Germinal center (tissue), 1 donor: Measurements from ENCODE around the gene KIF4A.
"Not testable (repeated sequence)": the region's sequence is repeated elsewhere in the genome, so short reads cannot be mapped to it uniquely, and the experiment has no call there.

ENCODE experiments used
- DNase-seq: peaks from one replicate; pipeline ENCODE4 v3.0.0; 2012; ENCODE audit warnings: mixed read lengths, low spot score

Gene KIF4A

GRCh38 chrX:70386235-70386634 lies 96.3 kb downstream of the KIF4A start:
- DNase-seq, result no peak

GRCh38 chrX:70398899-70399298 lies 109.0 kb downstream of the KIF4A start:
- DNase-seq, result no peak

DNA sequence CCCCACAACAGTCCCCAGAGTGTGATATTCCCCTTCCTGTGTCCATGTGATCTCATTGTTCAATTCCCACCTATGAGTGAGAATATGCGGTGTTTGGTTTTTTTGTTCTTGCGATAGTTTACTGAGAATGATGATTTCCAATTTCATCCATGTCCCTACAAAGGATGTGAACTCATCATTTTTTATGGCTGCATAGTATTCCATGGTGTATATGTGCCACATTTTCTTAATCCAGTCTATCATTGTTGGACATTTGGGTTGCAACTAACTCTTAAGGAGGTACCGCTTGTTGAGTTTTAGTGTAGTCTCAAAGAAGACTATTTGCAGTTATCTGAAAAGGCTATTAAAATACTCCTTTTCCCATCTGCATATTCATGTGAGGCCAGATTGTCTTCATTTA lies 110.3 kb downstream of the KIF4A start:
- not testable (repeated sequence) for DNase-seq

DNA sequence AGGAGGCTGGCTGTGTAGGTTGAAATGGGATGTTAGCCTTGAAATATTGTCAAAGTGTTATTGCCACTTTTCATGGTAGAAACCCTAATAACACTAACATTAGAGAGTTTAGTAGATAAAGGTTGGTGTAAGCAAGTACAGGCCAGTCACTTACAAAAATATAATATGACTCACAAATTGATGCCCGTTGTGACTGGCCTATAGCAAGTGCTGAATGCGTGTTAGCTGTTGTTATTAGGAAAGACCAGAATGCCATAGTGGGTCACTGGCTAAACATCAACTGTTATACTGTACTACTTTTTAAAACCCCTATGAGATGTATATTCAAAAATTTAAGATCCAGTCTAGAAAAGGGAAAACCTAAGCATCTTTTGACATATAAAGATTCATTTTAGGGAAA lies 112.8 kb downstream of the KIF4A start:
- no peak for DNase-seq

DNA sequence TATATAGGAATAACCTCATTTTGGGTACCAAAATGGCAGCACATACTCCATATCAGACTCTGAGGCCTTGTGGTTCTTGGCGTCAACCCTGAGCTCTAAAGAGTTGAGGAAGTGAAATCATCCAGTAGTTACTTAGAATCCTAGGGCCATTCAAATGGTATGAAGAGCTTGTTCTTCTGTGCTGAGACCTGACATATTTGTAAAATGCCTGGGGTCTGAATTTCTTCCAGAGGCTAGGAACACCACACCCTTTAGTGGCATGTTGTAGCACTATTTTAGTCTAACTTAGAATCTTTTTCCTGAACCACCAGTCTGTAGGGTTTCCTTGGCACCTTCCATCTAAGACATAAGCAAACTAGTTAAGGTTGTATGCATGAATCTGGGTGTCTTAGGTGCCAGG lies 115.1 kb downstream of the KIF4A start:
- no peak for DNase-seq

- DNase-seq, result no peak
These were observed 121.0 kb downstream of the KIF4A start for GRCh38 chrX:70410921-70411320.

GRCh38 chrX:70411475-70411874 lies 121.6 kb downstream of the KIF4A start:
- DNase-seq, result no peak

DNA sequence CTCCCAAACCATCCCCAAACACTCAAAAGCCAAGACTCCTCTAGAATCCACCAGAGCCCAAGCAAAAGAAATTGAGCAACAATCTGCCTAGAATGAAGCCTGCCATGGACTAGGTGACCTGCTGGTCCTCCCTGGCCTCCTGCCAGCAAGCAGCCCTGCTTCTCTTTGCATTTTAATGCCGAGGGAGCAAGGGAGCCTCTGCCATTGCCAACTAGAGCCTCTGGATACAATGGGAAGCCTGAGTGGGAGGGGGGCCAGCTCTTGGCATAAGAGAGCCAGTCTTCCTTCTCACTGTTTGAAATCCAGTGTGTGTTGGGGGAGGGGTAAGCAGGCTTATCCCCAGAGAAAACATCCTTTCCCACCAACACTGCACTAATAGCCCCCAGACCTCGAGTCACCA lies 131.7 kb downstream of the KIF4A start:
- DNase-seq, result no peak

DNA sequence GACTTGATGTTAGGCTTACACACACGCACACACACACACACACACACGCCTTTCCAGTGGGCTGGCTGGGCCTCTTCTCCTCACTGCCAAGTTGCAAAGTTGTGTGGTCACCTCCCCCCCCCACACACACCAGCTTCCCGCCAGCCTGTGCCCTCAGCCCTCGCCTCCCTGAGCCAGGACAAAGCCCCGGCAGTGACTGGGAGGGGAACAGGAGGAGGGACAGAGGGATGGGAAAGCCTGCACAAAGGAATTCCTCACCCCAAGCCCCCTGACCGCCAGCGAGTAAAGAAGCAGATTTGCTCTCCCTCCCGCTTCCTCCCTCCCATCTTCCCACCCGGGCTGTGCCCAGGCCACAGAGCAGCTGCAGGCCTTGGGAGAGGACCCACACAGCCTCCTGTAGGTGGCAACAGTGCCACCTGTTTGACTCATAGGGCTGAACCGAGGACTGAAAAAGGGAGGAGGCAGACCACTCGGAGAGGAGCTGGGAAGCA lies 133.0 kb downstream of the KIF4A start, which contains the start of gene GDPD2:
Gene GDPD2, plus strand, starts transcription at position 464 of the 491 bp plus-strand sequence. CDS start 1,671 bp downstream, outside the sequence.
- no peak for DNase-seq

- no peak for DNase-seq
These were observed 134.2 kb downstream of the KIF4A start for GRCh38 chrX:70423936-70424675.

DNA sequence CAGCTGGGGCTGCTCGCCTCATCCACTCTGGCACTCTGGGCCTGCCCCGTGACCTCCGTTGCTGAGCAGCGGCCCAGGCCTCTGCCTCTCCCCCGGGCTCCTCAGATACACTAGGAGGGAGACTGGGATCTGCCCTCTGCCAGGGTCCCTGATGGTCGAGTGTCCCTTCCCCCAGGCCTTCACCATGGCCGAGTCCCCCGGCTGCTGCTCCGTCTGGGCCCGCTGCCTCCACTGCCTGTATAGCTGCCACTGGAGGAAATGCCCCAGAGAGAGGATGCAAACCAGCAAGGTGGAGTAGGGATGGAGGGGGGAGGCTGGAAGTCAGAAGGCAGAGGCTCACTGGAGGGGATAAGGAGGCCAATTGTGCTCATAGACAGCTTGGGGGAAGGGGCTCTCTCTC lies 134.9 kb downstream of the KIF4A start:
- DNase-seq, result no peak

DNA sequence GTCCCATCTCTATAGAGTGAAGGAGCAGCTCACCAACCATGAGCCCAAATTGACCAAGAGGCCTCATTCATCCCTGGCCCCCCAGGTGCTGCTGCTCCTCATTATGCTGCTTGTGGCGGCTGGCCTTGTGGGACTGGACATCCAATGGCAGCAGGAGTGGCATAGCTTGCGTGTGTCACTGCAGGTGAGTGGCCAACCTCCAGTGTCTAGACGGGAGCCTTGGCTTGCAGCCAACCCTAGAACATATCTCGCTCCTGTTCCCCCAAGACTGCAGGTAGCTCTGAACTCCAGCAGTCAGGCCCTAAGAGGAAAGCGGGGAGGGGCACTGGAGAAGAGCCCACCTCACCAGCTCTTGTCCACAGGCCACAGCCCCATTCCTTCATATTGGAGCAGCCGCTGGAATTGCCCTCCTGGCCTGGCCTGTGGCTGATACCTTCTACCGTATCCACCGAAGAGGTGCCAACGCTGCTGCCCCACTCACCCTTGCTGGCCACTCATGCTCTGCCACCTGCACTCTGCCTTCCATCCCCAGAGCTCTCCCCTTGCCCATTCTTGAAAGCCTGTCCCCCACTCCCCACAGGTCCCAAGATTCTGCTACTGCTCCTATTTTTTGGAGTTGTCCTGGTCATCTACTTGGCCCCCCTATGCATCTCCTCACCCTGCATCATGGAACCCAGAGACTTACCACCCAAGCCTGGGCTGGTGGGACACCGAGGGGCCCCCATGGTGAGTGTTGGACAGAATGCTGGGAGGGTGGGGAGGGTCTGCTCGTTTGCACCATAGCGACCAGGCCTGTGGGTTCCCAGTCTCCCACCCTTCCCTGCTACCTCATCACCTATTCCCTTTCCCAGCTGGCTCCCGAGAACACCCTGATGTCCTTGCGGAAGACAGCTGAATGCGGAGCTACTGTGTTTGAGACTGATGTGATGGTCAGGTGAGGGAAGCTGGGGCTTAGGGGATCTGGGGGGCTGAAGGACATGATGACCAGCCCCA lies 136.7 kb downstream of the KIF4A start:
- DNase-seq, result no peak

GRCh38 chrX:70427365-70427764 lies 137.5 kb downstream of the KIF4A start:
- no peak for DNase-seq

DNA sequence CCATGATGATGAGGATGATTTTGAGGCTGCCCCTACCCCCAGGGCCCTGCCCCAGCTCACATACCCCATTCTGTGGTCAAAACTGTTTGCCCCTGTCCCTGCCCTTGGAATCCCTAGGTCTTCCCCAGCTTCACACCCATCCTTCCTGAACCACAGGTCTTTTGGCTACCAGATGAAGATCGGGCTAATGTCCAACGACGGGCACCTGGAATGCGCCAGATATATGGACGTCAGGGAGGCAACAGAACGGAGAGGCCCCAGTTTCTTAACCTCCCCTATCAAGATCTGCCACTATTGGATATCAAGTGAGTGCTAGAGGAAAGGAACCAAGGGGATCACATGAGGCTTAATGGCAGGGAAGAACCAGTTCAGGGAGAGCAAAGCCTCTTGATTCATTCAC lies 139.9 kb downstream of the KIF4A start:
- no peak for DNase-seq

DNA sequence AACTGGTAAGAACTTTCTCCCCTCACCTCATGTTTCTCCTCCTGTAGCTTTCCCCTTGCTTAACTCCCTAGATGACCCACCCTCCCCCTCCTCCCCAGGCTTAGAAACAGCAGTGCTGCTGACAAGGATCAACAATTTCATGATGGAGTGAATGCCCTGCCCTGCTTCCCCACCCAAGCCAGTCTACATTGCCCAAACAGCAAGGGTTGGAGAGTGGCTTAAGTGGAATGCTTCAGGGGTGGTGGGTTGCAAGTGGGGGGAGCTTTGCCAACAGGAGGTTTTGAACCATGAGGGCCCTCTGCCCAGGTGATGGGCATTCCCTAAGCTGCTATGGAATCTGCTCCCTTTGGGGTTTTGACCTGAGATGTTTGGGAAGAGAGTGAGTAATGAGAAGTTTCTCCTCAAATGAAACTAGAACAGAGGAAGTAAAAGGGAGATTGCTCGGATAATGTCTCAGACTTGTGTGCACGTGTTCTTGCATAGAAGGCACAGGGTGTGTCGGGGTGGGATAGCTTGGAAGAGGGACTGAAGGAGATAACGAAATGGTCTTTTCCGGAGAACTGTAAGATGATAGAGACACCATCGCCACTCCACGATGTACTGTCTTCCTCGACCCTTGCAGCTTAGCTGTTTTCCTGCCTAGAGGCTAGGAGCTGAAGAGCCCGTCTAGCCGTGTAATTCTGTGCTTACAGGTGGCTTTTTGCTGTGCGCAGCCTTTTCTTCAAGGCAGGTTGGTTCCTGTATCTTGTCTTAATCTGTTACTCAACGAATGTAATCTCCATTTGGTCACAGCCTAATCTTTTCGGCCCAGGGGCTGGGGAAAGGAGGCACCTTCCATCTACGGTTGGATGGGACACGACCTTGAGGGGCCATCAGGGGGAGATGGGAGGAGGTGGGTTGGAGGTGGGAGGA lies 143.3 kb downstream of the KIF4A start:
- DNase-seq, result no peak

DNA sequence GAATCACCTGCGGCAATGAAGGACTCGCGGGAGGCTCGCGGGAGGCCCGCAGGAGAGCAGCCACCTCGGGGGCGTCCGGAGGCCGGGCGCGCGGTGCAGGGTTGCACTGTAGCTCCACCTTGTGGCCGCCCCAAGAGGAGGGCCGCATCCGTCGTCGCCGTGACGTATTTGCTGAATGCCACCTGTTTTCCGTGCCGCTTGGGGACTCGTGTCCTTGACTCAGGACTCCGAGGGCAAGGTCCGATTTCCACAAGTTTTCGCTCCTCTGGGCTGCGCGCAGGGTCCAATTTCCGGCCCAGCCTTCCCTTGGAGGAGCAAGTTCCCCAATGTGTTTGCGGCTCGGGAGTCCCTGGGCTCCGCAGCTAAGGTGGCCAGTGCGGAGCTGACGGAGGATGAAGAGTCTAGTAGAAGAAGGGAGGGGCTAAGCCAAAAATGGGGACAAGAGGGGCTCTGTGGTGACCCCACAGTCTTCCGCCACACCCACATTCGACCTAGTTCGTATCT lies 144.0 kb downstream of the KIF4A start:
- peak; percentile 72 for DNase-seq

DNA sequence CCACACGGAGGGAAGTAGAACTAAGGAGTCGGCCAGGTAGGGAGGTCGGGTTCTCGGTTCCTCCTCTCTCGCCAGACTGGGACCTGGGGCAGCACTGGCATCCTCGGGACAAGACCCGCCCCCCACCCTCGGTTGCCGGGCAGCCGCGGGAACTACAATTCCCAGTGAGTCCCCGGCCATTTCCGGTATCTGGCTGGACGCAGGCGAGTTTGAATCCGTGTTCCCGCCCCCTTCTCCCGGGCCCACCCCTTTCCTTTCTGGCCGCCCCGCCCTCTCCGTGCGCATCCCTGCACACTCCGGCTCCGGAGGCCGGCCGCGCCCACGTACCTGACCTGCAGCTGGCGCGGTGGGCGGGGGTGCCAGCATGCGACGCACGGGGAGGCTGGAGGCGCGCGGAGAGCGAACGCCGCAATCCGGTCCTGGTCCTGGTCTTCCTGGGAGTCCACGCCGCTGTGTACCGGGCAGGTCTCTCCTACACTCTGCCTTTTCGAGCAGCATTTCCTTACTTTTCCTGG lies 144.5 kb downstream of the KIF4A start:
- DNase-seq, result peak; percentile 76

- DNase-seq, result no peak
These were observed 145.1 kb downstream of the KIF4A start for GRCh38 chrX:70434914-70435586.

GRCh38 chrX:70436343-70436742 lies 146.4 kb downstream of the KIF4A start:
- DNase-seq, result no peak

DNA sequence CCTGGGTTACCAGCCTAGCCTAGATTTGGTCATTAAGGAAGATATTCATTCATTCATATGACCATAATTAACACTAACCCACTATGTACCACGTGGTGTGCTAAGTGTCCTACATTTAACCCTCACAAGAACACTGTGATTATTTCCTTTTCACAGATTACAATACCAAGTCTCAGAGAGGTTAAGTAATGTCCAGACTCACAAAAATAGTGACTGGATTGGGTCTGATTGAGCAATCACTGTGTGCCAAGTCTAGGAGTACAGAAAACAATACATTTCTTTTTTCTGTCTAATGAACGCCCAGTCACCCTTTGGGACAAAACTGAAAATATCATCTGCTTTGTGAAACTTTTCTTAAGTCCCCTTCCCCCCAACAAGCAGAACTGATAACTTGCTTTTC lies 147.1 kb downstream of the KIF4A start:
- no peak for DNase-seq
